Activated B cell treated with CpG ODN at 0.5 μM for 24 hours (primary cell): ENCODE measurements around the gene EGFLAM. TPM values are rescaled to one million over a fixed set of nuclear protein-coding genes. Genes with fewer than 3 reads are reported as not detected.

ENCODE experiments used
- ATAC-seq: fragments of 200-7000 bp; cut with Tn5 transposase; one replicate; pipeline ENCODE4 v1.10.0; 2021; ENCODE audit warnings: low read depth, mild to moderate bottlenecking, moderate library complexity
- CTCF ChIA-PET: fragments of 350-600 bp; sonication (Branson Sonifier 250); formaldehyde crosslinking; loops from one replicate; lab custom pipeline; 2021; ENCODE audit warnings: antibody characterized with exemption; lab: Charles Lee
- POLR2A ChIA-PET: fragments of 350-600 bp; sonication (Branson Sonifier 250); formaldehyde crosslinking; loops from one replicate; lab custom pipeline; 2021; ENCODE audit warnings: antibody characterized with exemption; lab: Charles Lee
- DNase-seq: peaks from one replicate; pipeline ENCODE4 v3.0.0; 2022
- H3K27ac Mint-ChIP-seq: one replicate; pipeline ENCODE4 v1.8.0; 2020; ENCODE audit warnings: mixed read lengths
- H3K27me3 Mint-ChIP-seq: one replicate; pipeline ENCODE4 v1.8.0; 2021; ENCODE audit warnings: mixed read lengths
- H3K36me3 Mint-ChIP-seq: one replicate; pipeline ENCODE4 v1.8.0; 2021; ENCODE audit warnings: low read depth, mixed read lengths
- H3K4me1 Mint-ChIP-seq: one replicate; pipeline ENCODE4 v1.8.0; 2021; ENCODE audit warnings: mixed read lengths
- H3K4me3 Mint-ChIP-seq: one replicate; pipeline ENCODE4 v1.8.0; 2020; ENCODE audit warnings: mild to moderate bottlenecking, mixed read lengths
- H3K9me3 Mint-ChIP-seq: one replicate; pipeline ENCODE4 v1.8.0; 2020; ENCODE audit warnings: mixed read lengths
- intact Hi-C: fragments of 100-400 bp; cut with micrococcal nuclease; formaldehyde crosslinking; loops from one replicate; pipeline ENCODE4 v1.15.1; 2024
- total RNA-seq: library from RNA; stranded (reverse); gene quantifications from 2 replicates; pipeline ENCODE4 v1.2.3, GENCODE V29; 2022
- TF ChIP-seq, protein P1 (sequence below): fragments of 200-600 bp; IDR thresholded peaks from one replicate; pipeline ENCODE4 v1.8.0; 2022; ENCODE audit warnings: antibody characterized with exemption, mild to moderate bottlenecking

EGFLAM gene
- total RNA-seq, 1 donor from 2014 or later = not detected

DNA sequence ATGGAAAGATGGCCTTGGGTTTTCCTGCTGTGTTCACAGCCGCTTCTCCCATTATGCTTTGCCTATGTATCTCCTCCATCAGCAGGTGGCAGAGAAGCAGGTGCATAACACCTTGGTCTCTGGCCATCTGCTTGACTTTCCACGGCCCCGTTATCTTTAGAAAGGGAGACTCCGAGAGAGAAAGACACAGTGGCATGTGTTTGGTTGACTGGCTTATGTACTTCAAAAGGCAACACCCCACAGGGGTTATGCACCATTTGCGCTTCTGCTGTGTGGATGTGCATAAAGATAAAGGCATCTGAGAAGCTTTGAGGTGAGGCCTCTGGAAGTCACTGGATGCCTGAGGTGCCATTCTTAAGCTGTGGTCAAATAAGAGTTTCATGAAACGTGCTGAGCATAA lies 138.4 kb downstream of the EGFLAM start:
- Mint-ChIP-seq H3K4me1 (no peaks in the 10 kb centered on the region), H3K27me3 (peaks cover 16% of the 10 kb centered on the region), H3K4me3 (no peak overlapping the region), H3K36me3 (no peaks in the 10 kb centered on the region), H3K9me3 (no peaks in the 10 kb centered on the region), H3K27ac (no peak overlapping the region)
- POLR2A ChIA-PET = no interaction called here
- CTCF ChIA-PET = no interaction called here
- intact Hi-C loops = no loop called here
- TF ChIP-seq, protein P1, sequence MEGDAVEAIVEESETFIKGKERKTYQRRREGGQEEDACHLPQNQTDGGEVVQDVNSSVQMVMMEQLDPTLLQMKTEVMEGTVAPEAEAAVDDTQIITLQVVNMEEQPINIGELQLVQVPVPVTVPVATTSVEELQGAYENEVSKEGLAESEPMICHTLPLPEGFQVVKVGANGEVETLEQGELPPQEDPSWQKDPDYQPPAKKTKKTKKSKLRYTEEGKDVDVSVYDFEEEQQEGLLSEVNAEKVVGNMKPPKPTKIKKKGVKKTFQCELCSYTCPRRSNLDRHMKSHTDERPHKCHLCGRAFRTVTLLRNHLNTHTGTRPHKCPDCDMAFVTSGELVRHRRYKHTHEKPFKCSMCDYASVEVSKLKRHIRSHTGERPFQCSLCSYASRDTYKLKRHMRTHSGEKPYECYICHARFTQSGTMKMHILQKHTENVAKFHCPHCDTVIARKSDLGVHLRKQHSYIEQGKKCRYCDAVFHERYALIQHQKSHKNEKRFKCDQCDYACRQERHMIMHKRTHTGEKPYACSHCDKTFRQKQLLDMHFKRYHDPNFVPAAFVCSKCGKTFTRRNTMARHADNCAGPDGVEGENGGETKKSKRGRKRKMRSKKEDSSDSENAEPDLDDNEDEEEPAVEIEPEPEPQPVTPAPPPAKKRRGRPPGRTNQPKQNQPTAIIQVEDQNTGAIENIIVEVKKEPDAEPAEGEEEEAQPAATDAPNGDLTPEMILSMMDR = no peak
- ATAC-seq (no peak), DNase-seq (no peak)

DNA sequence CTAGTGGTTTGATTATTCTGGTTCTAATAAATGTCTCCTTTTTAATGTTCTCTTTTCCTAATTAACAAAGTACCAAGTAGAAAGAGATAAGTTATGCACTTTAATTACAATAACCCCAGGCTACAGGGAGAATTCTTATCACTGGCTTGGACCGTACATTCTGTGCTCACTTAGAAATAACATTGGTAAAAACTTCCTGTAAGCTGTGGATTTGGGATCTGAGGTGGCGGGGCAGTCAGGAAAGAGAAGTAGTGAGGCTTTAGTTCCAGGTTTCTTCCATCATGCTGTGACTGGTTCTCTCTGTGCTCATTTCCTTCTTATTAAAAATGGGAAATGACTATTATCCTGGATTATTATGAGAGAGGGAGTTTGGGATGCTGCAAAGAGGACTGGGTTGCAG lies 142.0 kb downstream of the EGFLAM start:
- no peak for ATAC-seq
- TF ChIP-seq, protein P1 = no peak
- intact Hi-C loops = no loop called here
- H3K27ac Mint-ChIP-seq = no peak overlapping the region
- CTCF ChIA-PET = no interaction called here
- no peaks in the 10 kb centered on the region for H3K9me3 Mint-ChIP-seq
- no peak overlapping the region for H3K4me3 Mint-ChIP-seq
- peaks cover 20% of the 10 kb centered on the region for H3K27me3 Mint-ChIP-seq
- DNase-seq = no peak
- POLR2A ChIA-PET = no interaction called here
- no peaks in the 10 kb centered on the region for H3K4me1 Mint-ChIP-seq
- no peaks in the 10 kb centered on the region for H3K36me3 Mint-ChIP-seq

DNA sequence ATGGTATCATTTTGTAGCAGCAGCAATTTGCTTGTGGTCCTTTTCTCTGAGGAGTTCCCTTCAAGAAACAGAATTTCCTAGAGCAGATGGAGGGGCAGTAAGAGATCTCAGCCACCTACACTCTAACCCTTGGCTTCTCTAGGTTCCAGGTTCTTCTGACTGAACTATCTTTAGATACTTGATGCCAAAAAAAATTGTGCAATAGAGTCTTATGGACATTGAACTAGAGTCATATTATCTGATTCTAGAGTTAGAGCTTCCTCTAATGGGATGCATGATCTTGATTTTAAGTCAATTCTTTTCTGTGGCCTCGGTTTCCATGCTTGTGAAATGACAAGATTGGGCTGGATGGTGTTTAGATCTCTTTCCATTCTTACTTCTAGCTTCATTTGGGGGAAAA lies 142.8 kb downstream of the EGFLAM start:
- POLR2A ChIA-PET = no interaction called here
- Mint-ChIP-seq H3K9me3 (no peaks in the 10 kb centered on the region), H3K4me3 (no peak overlapping the region), H3K27me3 (peaks cover 20% of the 10 kb centered on the region), H3K36me3 (no peaks in the 10 kb centered on the region), H3K4me1 (no peaks in the 10 kb centered on the region), H3K27ac (no peak overlapping the region)
- TF ChIP-seq, protein P1 = no peak
- no peak for ATAC-seq
- CTCF ChIA-PET = no interaction called here
- no peak for DNase-seq
- intact Hi-C loops = no loop called here

DNA sequence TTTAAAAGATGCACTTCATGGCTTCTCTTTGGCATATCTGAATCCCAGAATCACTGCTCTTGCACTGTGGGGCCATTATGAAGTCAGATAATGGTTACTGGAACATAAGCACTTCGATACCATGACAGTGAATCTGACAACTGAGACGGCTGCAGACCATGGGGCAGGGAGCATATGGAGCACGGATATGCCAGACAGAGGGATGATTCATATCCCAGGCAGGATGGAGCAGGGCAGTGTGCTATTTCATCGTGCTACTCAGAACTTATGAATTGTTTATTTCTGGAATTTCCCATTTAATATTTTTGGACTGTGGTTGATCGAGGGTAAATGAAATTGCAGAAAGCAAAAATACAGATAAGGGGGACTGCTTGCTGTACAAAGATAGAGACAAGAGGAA lies 145.0 kb downstream of the EGFLAM start:
- no peaks in the 10 kb centered on the region for H3K9me3 Mint-ChIP-seq
- no peaks in the 10 kb centered on the region for H3K36me3 Mint-ChIP-seq
- DNase-seq = no peak
- H3K4me1 Mint-ChIP-seq = no peaks in the 10 kb centered on the region
- ATAC-seq = no peak
- no peak overlapping the region for H3K27ac Mint-ChIP-seq
- ChIA-PET POLR2A (no interaction called here), CTCF (no interaction called here)
- intact Hi-C loops = no loop called here
- H3K4me3 Mint-ChIP-seq = no peak overlapping the region
- H3K27me3 Mint-ChIP-seq = peaks cover 12% of the 10 kb centered on the region
- TF ChIP-seq, protein P1 = no peak

DNA sequence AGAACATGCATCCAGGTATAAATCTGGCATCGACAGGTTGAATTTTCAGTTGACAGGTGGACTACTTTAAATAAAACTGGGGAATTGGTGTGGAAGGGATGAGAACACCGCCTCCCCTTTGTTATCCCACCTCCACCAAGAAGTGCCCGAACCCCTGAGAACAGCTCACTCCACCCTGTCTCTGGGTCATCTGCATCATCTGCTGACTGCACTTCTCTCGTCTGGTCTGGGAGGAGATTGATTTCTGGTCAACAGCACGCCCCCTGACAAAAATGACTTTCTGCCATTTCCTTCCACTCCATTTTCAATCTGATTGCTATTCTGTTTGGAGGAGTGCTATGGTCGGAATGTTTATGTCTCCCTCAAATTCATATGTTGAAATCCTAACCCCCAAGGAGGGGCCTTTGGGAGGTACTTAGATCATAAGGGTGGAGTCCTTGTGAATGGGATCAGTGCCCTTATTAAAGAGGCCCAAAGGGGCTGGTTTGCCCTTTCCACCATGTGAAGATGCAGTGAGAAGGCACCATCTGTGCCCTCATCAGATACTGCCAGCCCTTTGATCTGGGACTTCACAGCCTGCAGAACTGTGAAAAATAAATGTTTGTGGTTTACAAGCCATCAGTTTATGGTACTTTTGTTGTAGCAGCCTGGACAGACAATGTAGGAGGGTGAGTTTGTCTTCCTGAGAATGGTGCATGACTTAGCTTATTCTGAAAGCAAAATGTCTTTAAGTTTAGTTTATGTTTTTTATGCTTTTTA lies 145.7 kb downstream of the EGFLAM start:
- CTCF ChIA-PET = no interaction called here
- intact Hi-C loops = no loop called here
- Mint-ChIP-seq H3K4me1 (no peaks in the 10 kb centered on the region), H3K4me3 (no peak overlapping the region), H3K27me3 (peaks cover 11% of the 10 kb centered on the region), H3K9me3 (no peaks in the 10 kb centered on the region), H3K27ac (no peak overlapping the region), H3K36me3 (no peaks in the 10 kb centered on the region)
- TF ChIP-seq, protein P1 = no peak
- POLR2A ChIA-PET = no interaction called here
- DNase-seq = no peak
- no peak for ATAC-seq
